Breast epithelium (tissue), 4 donors: ENCODE measurements around the gene FNIP2. TPM values are rescaled to one million over a fixed set of nuclear protein-coding genes. Genes with fewer than 3 reads are reported as not detected.

Experiments
- DNase-seq, 2 donors: peaks; one replicate each; pipeline ENCODE4 v3.0.0-alpha.2; 2019; ENCODE audit warnings: low spot score in 2 of 2
- H3K27ac ChIP-seq, 2 donors: fragments of 200-600 bp; sonication (generic) in 1 of 2; one replicate each; pipeline ENCODE4 v1.5.1; 2016 to 2019; ENCODE audit warnings: mild to moderate bottlenecking in 1 of 2
- H3K27me3 ChIP-seq, 2 donors: fragments of 200-600 bp; sonication (generic) in 1 of 2; one replicate each; pipeline versions ENCODE4 v1.5.1 to v1.6.0; 2017 to 2019; ENCODE audit warnings: control low read depth in 1 of 2, mild to moderate bottlenecking in 1 of 2
- H3K36me3 ChIP-seq: fragments of 200-600 bp; one replicate; pipeline ENCODE4 v1.5.1; 2019
- H3K4me1 ChIP-seq, 2 donors: fragments of 200-600 bp; sonication (generic); one replicate each; pipeline ENCODE4 v1.5.1; 2016 to 2019; ENCODE audit warnings: control low read depth in 1 of 2
- H3K4me3 ChIP-seq, 3 donors: fragments of 200-600 bp; sonication (generic); 1 replicate in 2 of 3; 2 replicates in 1 of 3; pipeline ENCODE4 v1.5.1; 2016 to 2019; ENCODE audit warnings: mild to moderate bottlenecking in 3 of 3, moderate library complexity in 2 of 3
- H3K9me3 ChIP-seq, 2 donors: fragments of 200-600 bp; sonication (generic) in 1 of 2; one replicate each; pipeline ENCODE4 v1.5.1; 2016 to 2019; ENCODE audit warnings: control low read depth in 1 of 2
- POLR2A ChIP-seq: fragments of 450-650 bp; IDR thresholded peaks from one replicate; pipeline ENCODE4 v1.6.1; 2016; ENCODE audit warnings: antibody characterized with exemption, mild to moderate bottlenecking, moderate library complexity
- POLR2AphosphoS5 ChIP-seq, 3 donors: sonication (generic); formaldehyde crosslinking; IDR thresholded peaks; one replicate each; pipeline ENCODE4 v1.6.1; 2017; ENCODE audit warnings: antibody characterized with exemption in 3 of 3
- intact Hi-C: fragments of 100-400 bp; cut with DNase I; formaldehyde crosslinking; loops from one replicate; pipeline ENCODE4 v1.15.1; 2023; ENCODE audit warnings: low total_unique reads
- total RNA-seq, 3 donors: library from RNA; depleted of rRNA; stranded (reverse); fragments of >200 nt; gene quantifications; one replicate each; pipeline ENCODE4 v1.1.0, GENCODE V29; 2016
- TF ChIP-seq, protein P1 (sequence below), 3 donors: fragments of 450-650 bp; IDR thresholded peaks; one replicate each; pipeline ENCODE4 v1.5.1; 2016 to 2017; ENCODE audit warnings: antibody characterized with exemption in 3 of 3, mild to moderate bottlenecking in 3 of 3, moderate library complexity in 3 of 3

Gene FNIP2
- total RNA-seq, 3 donors from 2014 or later = 40.3 to 70.4 (median 55.2) TPM

DNA sequence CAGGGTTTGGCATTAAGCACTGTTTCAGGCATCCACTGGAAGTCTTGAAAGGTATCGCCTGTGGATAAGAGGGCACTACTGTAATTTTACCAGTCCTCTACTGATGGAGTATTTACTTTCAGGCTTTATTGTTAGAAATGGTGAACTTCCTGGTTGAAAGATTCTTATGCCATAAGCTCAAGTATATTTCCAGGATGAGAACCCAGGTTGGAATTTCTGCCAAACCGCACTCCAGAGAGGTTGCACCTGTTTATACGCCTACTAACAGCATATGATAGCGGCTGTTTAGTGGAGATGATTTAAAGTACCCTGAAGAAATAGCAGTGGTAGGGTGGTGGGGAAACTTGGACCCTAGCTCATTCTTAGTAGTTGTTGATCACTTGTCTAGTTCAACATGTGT, 9.9 kb downstream of the FNIP2 start:
- H3K4me1 ChIP-seq = no peaks in the 10 kb centered on the region
- H3K4me3 ChIP-seq = no peak overlapping the region
- H3K9me3 ChIP-seq = no peaks in the 10 kb centered on the region
- H3K36me3 ChIP-seq = no peaks in the 10 kb centered on the region
- intact Hi-C loops = loop anchor here (5.0 kb wide), 1 partner anchor 219 kb away; no protein-coding TSS in a partner anchor
- DNase-seq = no peak
- no peak overlapping the region for H3K27ac ChIP-seq
- H3K27me3 ChIP-seq = no peaks in the 10 kb centered on the region
- TF ChIP-seq, protein P1, sequence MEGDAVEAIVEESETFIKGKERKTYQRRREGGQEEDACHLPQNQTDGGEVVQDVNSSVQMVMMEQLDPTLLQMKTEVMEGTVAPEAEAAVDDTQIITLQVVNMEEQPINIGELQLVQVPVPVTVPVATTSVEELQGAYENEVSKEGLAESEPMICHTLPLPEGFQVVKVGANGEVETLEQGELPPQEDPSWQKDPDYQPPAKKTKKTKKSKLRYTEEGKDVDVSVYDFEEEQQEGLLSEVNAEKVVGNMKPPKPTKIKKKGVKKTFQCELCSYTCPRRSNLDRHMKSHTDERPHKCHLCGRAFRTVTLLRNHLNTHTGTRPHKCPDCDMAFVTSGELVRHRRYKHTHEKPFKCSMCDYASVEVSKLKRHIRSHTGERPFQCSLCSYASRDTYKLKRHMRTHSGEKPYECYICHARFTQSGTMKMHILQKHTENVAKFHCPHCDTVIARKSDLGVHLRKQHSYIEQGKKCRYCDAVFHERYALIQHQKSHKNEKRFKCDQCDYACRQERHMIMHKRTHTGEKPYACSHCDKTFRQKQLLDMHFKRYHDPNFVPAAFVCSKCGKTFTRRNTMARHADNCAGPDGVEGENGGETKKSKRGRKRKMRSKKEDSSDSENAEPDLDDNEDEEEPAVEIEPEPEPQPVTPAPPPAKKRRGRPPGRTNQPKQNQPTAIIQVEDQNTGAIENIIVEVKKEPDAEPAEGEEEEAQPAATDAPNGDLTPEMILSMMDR (IDR thresholded peaks at IDR 0.05) = no peak
- no peak for TF ChIP-seq POLR2A
- TF ChIP-seq POLR2AphosphoS5 (IDR thresholded peaks at IDR 0.05) = no peak

DNA sequence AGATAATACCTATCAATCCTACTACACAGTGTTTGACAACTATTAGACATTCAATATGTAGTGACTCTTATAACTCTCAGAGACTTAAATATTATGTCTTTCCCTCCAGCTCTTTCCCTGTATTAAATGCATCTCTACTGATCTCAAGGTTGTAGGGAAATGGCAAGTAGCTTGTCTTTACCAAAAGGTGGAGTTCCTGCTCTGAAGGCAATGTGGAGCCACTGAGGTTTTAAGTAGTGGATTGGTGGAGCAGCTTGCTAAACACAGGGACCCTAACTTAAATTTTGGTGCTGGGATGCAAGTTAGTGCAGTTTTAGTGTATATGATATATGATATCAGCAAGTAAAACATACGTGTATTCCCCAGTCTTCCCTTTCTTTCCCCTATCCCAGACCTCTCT, 13.1 kb downstream of the FNIP2 start:
- H3K4me1 ChIP-seq = peaks cover 0 to 9% of the 10 kb centered on the region in 2 donors
- no peak overlapping the region for H3K4me3 ChIP-seq
- intact Hi-C loops = no loop called here
- no peak for DNase-seq
- H3K27me3 ChIP-seq = no peaks in the 10 kb centered on the region
- no peak overlapping the region for H3K27ac ChIP-seq
- H3K9me3 ChIP-seq = no peaks in the 10 kb centered on the region
- TF ChIP-seq POLR2A (no peak), POLR2AphosphoS5 (IDR thresholded peaks at IDR 0.05) (no peak)
- TF ChIP-seq, protein P1 (IDR thresholded peaks at IDR 0.05) = no peak
- no peaks in the 10 kb centered on the region for H3K36me3 ChIP-seq

DNA sequence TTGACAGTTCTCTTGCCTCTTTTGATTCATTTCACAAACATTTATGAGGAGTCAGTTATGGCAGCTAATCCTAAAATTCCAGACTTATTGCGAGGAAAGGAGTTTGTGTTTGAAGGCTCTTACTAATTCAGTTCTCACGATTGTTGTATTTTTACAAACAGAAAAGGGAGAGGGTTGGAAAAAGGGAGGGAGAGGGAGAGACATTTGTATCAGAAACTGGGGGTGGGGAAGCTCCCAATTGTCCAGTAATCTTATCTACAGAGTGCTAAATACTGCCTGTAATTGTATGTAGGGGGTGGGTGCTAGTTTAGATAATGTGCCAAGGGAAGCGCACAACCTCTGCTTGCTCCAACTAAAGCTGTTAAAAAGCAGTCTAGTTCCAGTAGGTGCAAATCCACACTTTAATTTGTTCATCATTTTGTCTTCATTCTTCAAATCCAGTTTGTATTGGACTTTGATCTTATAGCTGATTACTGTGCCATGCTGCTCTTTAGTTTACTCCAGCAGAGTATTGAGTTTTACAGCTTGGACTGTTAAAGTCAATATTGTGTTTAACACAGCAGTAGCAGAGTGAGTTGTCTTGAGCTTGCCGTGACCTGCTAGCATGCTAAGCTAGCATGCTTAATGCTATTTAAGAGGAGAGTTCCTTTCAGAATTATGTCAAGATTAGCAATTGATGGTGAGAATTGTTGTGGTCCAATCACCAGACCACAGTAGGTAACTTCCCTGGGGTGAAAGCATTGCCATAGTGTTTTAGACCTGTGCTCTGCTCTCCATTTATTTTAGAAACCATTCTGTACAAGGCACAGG, 13.9 kb downstream of the FNIP2 start:
- intact Hi-C loops = no loop called here
- H3K4me3 ChIP-seq = no peak overlapping the region
- H3K9me3 ChIP-seq = no peaks in the 10 kb centered on the region
- TF ChIP-seq, protein P1 (IDR thresholded peaks at IDR 0.05) = no peak
- TF ChIP-seq POLR2AphosphoS5 (IDR thresholded peaks at IDR 0.05) (no peak), POLR2A (no peak)
- H3K27me3 ChIP-seq = no peaks in the 10 kb centered on the region
- no peaks in the 10 kb centered on the region for H3K36me3 ChIP-seq
- H3K4me1 ChIP-seq = peaks cover 0 to 9% of the 10 kb centered on the region in 2 donors
- H3K27ac ChIP-seq = peak overlapping the region; percentile 1 to 36
- no peak for DNase-seq

- DNase-seq = no peak
- intact Hi-C loops = no loop called here
- H3K27ac ChIP-seq = peak overlapping the region; percentile 15 to 23
- H3K27me3 ChIP-seq = no peaks in the 10 kb centered on the region
- H3K4me3 ChIP-seq = no peak overlapping the region
- no peaks in the 10 kb centered on the region for H3K36me3 ChIP-seq
- H3K9me3 ChIP-seq = no peaks in the 10 kb centered on the region
- peaks cover 0 to 9% of the 10 kb centered on the region in 2 donors for H3K4me1 ChIP-seq
- TF ChIP-seq POLR2A (no peak), POLR2AphosphoS5 (IDR thresholded peaks at IDR 0.05) (no peak)
Measured at GRCh38 chr4:158783785-158784184, 15.0 kb downstream of the FNIP2 start.

- Histone ChIP-seq H3K4me1 (peaks cover 0 to 9% of the 10 kb centered on the region in 2 donors), H3K27me3 (no peaks in the 10 kb centered on the region), H3K27ac (peak overlapping the region in 1 of 2 donors; percentile 41), H3K9me3 (no peaks in the 10 kb centered on the region), H3K4me3 (no peak overlapping the region), H3K36me3 (no peaks in the 10 kb centered on the region)
- intact Hi-C loops = no loop called here
- TF ChIP-seq POLR2A (no peak), POLR2AphosphoS5 (IDR thresholded peaks at IDR 0.05) (no peak)
- TF ChIP-seq, protein P1 (IDR thresholded peaks at IDR 0.05) = no peak
- DNase-seq = no peak
Measured at GRCh38 chr4:158785718-158786117, 16.9 kb downstream of the FNIP2 start.
